GM19043 (cell line): ENCODE data around the gene MED15.
"Not testable (repeated sequence)": the region's sequence is repeated elsewhere in the genome, so short reads cannot be mapped to it uniquely, and the experiment has no call there.

Experiments
- ATAC-seq: cut with Tn5 transposase; IDR thresholded peaks from one replicate; pipeline ENCODE4 v1.9.1; 2021; ENCODE audit warnings: low read depth; ENCODE audit not compliant: unreplicated experiment

MED15 gene

DNA sequence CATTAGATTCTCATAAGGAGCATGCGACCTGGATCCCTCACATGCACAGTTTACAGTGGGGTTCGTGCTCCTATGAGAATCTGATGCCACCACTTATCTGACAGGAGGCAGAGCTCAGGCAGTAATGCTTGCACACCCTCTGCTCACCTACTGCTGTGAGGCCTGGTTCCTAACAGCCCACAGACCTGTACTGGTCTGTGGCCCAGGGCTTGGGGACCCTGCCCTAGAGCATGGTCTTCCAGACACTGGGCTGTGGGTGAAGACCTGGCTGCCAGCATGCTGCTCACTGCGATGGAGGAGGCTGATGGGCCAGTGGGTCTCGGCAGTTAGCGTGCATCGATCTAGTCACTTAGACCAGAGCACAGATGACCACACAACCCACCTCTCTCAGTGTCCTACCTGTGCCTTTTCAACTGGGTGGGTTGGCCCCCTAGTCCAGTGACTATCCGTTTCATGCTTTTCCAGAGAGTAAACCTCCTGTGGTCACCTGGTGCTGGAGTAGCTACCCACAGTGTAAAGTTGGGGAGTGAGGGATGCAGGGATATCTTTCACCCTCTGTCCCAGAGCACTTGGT lies 21.1 kb downstream of the MED15 start:
- ATAC-seq, result no peak

DNA sequence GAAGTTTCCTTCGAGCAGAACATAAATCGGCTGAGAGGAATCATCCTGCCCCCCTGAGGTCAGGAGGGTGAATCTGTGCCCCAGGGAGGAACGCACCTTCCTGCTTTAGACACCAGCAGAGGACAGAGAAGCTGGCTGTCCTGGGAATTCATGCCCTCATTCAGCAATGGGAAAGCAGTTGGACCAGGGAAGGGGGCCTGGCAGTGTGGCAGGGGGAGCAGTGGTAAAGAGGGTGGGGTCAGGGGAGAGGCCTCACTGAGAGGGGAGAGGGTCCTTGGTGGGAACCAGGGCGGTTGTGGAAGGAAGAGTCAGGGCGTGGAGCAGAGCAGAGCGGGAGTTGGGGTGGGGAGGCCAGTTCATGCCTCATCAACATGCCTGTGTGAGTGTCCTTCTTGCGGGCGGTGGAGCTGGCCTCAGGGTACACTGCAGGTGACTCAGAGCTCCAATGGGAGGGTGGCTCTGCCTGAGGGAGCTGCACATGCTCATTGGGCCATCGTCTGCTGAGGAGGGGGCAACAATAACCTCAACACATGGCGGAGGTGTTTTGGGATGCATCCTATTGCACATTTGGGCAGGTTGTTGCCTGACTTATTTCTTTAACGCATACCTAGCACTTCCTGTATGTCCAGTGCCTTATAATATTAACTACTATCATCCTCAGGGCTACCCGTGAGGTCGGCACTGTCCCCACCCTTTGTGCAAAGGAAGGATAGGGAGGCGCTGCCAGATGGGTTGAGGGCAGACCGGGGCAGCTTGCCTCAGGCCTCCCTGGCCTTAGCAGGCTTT lies 23.2 kb downstream of the MED15 start:
- ATAC-seq, result no peak

DNA sequence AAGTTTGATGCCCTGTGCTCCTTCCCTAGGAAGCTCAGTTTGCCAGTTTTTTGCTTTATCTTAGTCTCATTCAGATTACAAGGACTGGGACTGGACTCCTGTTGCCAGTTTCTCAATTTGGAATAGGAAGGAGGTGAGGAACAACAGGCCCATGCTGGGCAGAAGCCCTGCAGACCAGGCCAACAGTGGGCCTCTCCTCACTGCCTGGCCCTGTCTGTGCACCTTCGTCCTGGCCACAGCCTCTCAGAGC lies 23.7 kb downstream of the MED15 start:
- no peak for ATAC-seq

DNA sequence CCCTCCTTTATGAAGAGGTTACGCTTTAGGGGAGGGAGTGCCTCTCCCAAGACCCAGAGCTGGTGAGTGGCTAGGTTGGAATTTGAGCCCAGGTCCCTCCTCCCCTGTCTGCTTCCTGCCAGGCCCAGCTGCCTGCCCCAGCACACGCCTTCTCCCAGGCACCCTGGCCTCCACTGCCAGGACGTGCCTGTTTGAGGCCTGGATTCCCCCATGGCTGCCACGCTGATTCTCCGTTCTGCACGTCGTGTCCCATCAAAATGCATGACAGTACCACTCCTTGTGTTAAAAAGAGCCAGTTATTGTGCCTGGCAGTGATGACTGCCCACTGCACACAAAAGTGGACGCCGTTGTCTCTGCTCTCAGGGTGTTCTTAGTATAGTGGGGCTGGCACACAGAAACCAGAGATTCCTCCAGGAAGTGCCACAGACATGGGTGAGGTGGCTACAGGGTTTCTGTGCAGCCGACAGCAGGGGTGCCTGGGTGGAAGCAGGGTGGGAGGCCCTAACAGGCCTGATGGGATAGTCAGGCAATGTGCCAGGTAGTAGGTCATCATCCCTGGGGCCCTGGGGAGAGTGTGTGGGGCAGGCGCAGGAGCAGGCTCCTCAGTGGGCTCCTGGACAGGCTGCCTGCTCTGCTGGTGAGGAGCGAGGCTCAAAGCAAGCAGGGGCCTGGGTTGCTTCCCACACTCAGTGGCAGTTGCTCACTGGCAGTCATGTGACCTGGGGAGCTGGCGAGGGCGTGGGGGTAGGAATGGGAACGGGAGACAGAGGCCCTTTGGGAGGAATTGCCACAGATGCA lies 24.2 kb downstream of the MED15 start:
- ATAC-seq, result no peak

DNA sequence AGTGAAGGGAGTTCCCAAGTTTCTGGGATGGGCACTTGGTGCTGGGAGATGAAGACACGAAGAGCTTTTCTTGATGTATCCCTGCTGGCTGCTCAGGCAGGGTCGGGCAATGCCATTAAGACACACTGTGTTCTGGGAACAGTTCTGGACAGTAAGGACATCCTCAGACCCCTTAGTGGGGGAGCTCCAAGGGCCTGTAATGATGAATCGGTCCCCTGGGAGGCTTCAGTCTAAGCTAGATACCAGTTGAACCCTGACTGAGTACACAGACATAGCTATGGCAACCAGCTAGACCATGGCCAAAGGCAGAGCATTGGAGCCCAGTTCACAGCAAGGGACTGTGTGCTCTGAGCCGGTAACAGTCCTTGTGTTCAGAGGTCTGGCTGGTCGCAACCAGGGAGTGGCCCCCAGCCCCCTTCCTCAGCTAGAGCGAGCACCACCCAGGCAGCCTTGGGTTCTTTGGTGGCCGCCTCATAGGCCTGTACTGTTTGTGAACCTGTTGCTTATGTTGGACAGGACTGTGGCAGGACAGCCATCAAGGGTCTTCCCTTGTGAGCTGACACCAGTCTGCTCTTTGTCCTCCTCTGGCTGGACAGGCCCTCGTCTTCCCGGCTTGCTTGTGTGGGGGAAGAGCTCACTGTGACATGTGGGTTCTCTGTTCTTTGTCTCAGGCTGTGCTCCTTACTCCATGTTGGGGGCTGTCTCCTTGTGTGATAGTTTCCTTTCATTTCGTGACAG lies 25.0 kb downstream of the MED15 start:
- ATAC-seq, result no peak

DNA sequence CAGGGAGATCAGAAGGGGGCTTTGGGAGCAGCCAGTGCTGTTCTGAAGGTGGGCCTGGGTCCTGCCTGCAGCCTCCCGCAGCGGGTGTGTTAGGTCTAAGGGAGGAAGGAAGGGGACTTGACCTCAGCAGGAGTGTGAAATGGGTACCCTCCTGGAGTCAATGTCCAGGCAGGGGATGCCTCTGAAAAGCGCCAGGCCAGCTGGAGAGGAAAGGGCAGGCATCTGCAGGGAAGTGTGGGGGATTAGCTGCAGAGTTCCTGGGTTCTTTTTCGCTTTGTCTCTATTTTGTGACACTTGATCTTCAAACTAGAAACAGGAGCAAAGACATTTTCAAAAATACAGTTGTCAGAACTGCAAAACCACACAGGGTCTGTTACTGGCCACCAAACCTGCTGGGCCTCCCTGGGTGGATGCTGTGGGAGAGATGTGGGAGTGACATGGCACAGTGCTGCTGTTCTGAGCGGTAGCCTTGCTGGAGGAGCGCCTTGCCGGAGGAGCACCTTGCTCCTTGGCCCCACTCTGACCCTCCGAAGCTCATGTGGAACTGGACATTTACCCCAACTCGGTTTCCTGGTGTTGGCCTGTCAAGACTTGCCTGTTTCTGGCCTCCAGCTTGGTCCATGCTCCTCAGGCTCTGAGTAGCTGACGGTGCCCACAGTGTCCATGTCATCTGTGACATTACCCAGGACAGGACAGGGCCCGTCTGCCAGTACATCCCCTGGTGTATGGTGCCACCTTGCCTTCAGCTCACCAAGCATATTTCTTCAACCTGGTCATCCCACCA lies 25.9 kb downstream of the MED15 start:
- ATAC-seq, result no peak

DNA sequence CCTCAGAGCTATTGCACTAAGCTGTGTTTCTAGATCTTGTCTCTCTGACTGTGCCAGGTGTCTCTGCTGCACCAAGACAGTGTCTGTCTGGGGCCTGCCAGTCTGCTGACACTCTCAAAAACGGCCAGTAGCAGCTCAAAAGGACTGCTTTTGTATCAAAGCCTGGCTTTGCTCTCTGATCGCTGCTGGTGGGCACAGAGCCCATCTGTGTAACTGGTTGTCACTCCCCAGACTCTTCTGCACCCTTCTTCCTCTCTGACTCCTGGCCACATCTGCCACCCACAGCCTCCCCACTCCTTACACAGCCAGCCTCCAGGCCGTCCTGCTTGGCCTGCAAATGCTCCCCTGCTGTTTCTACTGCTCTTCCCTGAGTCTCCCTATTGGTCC lies 26.5 kb downstream of the MED15 start:
- ATAC-seq, result no peak

DNA sequence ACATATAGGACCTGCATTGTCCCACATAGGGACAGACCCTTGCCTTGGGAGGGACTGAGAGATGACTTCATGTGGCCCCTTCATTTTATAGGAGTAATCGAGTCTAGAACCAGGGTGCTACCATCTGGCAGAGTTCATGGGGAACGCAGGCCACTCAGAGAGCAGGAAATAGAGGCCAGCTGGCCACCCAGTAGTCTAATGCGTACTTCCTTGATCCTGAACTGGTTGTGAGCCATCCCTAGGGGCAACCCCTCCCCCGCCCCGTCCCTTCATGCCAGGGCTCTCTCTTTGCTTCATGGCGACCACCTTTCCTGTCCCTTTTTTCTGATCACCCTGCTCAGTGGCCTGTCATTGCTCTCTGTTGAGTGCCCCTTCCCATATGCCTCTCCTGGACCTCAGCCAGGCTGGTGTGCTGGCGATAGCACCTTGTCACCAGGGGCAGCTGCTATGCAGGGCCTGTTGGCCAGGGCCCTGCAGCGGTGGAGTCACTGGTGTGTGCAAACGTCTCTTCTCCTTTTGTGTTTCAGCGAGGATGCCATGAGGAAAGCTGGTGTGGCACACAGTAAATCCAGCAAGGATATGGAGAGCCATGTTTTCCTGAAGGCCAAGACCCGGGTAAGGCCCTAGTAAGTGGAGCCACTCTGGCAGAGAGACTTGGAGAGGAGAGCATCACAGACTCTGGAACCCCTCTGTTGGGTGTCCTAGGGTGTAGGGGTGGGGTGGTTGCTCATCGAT lies 29.3 kb downstream of the MED15 start:
- no peak for ATAC-seq

DNA sequence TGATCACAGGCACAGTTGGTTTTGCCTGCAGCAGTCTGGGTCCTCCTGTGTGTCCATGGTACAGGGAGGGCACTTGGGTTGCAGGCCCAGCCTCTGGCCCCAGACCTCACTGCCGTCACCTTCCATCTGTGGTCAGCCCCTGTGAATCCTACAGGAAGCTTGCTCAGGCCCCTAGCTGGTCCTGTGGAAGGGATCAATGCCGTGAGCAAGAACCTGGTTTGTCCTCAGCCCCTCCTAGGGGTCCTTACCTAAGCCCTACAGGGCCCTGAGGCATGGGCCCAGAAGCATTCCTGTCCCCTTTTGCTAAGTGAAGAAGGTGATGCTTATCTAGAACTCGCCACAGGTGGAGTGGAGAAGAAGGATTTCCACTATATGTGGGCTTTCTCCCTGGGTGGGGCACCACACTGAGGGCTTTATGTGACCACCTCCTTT lies 29.9 kb downstream of the MED15 start:
- no peak for ATAC-seq

DNA sequence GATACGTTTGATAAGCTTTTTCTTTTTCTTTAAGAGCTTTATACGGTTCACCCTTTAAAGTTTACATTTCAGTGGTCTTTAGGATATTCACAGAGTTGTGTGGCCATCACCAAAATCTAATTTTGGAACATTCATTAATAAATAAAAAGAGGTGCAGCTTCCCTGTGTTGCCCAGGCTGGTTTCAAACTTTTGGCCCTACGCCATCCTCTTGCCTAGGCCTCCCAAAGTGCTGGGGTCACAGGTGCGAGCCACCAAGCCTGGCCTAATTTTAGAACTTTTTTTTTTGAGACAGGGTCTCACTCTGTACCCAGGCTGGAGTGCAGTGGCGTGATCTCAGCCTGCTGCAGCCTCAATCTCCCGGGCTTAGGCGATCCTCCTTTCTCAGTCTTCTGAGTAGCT lies 30.6 kb downstream of the MED15 start:
- no peak for ATAC-seq

DNA sequence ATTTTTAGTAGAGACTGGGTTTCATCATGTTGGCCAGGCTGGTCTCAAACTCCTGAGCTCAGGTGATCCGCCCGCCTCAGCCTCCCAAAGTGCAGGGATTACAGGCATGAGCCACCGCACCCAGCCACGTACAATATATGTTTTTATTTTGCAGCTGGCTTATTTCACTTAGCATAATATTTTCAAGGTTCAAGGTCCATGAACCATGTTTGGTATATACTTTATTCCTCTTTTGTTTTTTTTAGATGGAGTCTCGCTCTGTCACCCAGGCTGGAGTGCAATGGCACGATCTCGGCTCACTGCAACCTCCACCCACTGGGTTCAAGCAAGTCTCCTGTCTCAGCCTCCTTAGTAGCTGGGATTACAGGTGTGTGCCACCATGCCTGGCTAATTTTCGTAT lies 31.5 kb downstream of the MED15 start:
- ATAC-seq, result not testable (repeated sequence)

DNA sequence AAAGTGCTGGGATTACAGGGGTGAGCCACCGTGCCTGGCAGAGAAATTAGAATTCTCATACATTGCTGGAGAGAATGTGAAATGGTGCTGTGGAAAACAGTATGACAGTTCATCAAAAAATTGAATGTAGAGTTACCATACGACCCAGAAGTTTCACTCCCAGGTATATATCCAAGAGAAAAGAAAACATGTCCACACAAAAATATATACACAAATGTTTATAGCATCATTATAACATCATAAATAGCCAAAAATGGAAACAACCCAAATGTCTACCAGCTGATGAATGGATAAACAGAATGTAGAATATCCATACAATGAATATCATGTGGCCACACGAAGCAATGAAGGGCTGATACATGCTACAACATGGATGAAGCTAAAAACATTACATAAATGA lies 34.6 kb downstream of the MED15 start:
- no peak for ATAC-seq

DNA sequence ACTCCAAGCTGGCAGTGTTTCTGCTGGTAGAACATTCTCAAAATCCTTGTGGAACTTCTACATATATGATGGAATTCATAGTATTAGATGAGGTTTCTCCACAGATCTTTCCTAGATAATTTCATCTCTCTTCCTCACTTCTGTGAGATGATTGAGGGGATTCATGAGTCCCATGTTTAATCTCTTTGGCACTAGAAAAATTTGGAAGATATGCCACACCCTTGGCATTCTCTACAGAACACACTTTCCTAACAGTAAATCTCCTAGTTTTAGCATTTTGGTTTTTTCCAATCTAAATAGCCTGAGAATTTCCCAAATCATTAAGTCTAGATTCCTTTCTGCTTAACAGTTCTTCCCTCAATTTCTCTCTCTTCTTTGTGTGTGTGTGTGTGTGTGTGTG lies 35.3 kb downstream of the MED15 start:
- ATAC-seq, result no peak

DNA sequence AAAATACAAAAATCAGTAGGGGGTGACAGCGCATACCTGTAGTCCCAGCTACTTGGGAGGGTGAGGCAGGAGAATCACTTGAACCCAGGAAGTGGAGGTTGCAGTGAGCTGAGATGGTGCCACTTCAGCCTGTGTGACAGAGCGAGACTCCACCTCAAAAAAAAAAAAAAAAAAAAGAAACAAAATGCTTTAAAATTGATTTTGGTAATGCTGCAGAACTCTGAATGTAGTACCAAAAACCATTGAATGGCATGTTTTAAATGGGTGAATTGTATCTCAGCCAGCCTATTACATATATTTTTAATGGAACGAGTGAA lies 37.9 kb downstream of the MED15 start:
- not testable (repeated sequence) for ATAC-seq

DNA sequence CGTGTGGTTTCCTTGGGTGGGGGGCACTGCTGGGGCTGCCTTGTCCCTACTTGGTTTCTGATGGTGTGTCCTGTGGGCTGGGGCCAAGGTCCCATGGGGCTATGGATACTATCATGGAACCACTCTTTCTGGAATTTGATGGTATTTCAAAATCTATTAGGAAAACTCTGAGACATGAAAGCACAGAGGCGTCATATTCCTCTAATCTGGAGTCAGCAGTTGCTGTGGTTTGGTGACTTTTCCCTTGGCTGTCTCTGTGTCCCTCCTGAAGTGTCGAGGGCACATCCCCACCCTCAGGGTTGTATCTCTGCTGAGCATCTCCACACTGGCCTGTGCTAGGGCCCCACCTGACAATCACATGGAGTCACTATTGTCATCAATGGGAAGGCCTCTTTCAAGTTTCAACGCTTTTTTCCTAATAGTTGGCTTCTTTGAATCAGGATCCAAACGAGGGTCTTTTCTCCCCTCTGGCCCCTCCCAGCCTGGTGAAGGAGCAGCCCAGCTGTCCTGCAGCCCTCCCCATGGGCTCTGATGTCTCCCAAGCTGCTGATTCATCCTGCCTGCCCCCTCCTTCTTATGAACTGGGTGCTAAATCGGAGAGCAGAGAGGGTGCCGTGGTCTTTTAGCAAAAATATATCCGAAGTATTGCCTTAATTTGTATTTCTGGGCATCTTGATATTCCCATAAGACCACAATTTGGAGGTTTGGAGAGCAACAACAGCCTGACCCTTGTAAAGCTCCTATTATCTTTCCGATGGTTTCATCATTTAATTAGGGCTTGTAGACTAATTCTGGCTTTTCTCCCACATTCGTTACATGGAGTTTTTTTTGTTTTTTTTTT lies 38.5 kb downstream of the MED15 start:
- no peak for ATAC-seq

DNA sequence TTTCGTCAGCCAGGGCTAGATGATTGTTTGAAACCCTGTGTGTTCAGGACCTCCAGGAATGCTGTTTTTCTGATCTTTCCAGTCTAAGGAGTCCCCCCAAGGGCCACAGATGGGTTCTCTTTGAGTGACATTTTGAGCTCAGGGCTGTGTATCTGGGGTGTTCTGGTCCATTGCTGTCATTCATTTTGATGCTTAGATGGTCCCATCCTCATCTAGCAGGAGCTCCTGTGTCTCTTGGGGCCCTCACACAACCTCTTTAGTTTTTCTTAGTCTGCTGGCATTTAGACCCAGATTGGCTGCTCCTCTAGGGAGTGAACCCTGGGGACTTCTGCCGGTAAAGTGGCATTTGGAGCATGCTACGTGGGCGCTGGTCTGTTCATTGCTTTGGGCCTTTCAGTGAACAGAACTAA lies 39.1 kb downstream of the MED15 start:
- no peak for ATAC-seq

DNA sequence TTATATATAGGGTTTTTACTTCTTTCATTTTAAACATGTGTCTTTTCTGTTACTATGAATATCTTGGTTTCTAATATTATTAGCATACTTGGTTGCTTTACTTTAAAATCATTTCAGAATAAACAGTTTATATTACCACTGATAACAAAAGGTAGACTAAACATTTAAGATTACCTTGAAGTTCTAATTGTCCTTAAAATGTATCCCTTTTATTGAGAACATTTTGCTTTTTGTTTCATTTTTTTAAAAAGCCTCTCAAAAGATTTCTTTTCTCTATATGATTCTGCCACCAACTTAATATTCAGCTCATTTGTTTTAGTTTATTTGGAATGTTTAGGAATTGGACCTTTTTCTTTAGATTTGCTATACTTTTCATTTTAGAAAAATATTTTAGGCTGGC lies 39.6 kb downstream of the MED15 start:
- ATAC-seq, result no peak

DNA sequence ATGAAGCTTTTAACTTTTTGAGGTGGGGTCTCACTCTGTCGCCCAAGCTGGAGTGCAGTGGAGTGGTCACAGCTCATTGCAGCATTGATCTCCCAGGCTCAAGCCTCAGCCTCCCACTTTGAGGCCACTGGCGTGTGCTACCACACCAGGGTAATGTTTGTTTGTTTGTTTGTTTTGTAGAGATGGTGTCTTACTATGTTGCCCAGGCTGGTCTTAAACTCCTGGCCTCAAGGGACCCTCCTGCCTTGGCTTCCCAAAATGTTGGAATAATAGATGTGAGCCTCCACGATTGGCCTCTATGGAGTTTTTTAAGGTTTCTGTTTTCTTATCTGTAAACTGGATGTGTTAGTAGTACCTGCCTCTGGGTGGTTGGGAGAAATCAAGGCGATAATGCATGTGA lies 41.4 kb downstream of the MED15 start:
- ATAC-seq, result no peak

DNA sequence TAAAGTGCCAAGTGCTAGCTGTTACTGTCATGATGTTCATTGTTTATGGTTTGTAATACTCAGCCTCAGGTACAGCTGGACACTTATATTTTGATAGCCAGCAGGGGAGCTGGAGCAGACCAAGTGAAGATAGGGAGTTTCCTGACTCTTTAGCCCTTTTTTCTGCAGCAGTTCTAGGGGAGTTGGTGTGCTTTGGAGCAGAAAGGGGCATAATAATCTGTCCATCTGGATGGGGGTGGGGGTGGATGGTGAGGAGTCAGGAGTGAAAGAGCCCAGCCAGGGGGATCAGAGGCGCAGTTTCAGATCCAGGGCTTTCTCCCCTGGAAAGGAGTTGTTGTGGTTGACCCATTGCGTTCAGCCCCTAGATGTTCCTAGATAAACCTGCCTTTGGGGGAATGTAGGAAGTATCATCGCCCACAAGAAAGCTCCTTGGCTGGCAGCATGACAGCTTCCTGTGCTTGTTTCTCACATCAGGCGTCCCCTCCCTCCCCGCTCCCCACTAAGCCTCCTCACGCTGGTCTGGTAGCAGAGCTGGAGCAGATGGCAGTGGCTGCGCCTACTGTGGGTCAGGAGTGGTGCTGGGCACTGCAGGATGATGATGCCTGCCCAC lies 41.9 kb downstream of the MED15 start:
- no peak for ATAC-seq
